IMR-90 (cell line): ENCODE data around the gene ANKRD10. TPM values are rescaled to one million over a fixed set of nuclear protein-coding genes. Genes with fewer than 3 reads are reported as not detected.

Experiments used
- ATAC-seq: fragments of 200-7000 bp; cut with Tn5 transposase; 2 replicates; pipeline ENCODE4 v1.9.1; 2020; ENCODE audit warnings: low read depth, mild to moderate bottlenecking, moderate library complexity
- BruUV-seq: library from RNA; stranded (reverse); fragments of 400-500 nt; replicated peaks from 2 replicates; lab custom pipeline; 2021; lab: Mats Ljungman, UMichigan
- CTCF ChIA-PET: fragments of 300-600 bp; formaldehyde crosslinking; extraction: SDS; loops from one replicate; lab custom pipeline; 2021; ENCODE audit warnings: antibody characterized with exemption; lab: Yijun Ruan, JAX
- POLR2A ChIA-PET: fragments of 300-600 bp; sonication (Branson Sonifier 250); formaldehyde crosslinking; loops from one replicate; lab custom pipeline; 2022; ENCODE audit warnings: antibody characterized with exemption; ENCODE audit not compliant: unreplicated experiment; lab: Charles Lee
- DNase-seq: peaks from one replicate; pipeline ENCODE4 v3.0.0; 2013
- H2AFZ ChIP-seq: replicated peaks from 2 replicates; pipeline ENCODE3; 2013; ENCODE audit warnings: low read length, mild to moderate bottlenecking; ENCODE audit not compliant: poor library complexity
- H2AK5ac ChIP-seq: 2 replicates; pipeline ENCODE4 v1.6.1; 2013; ENCODE audit warnings: low read depth, low read length, inconsistent platforms
- H2AK9ac ChIP-seq: replicated peaks from 2 replicates; pipeline ENCODE3; 2013; ENCODE audit warnings: mild to moderate bottlenecking, low read depth, low read length, moderate library complexity; ENCODE audit not compliant: poor library complexity
- H2BK120ac ChIP-seq: 2 replicates; pipeline ENCODE4 v1.6.1; 2013; ENCODE audit warnings: low read depth, low read length, inconsistent platforms
- H2BK15ac ChIP-seq: 3 replicates; pipeline ENCODE4 v1.6.1; 2013; ENCODE audit warnings: low read depth, low read length, inconsistent platforms
- H2BK20ac ChIP-seq: 2 replicates; pipeline ENCODE4 v1.6.1; 2013; ENCODE audit warnings: low read depth, mild to moderate bottlenecking, inconsistent platforms, low read length, moderate library complexity
- H2BK5ac ChIP-seq: 2 replicates; pipeline ENCODE4 v1.6.1; 2013; ENCODE audit warnings: mild to moderate bottlenecking, low read depth, low read length, inconsistent platforms; ENCODE audit not compliant: poor library complexity, severe bottlenecking
- H3K14ac ChIP-seq: replicated peaks from 2 replicates; pipeline ENCODE4 v1.6.1; 2013; ENCODE audit warnings: low read depth, low read length, inconsistent platforms
- H3K18ac ChIP-seq: 2 replicates; pipeline ENCODE4 v1.6.1; 2013; ENCODE audit warnings: low read depth, low read length, control low read depth
- H3K23ac ChIP-seq: 2 replicates; pipeline ENCODE4 v1.6.1; 2013; ENCODE audit warnings: low read depth, low read length, inconsistent platforms
- H3K27ac ChIP-seq: 2 replicates; pipeline ENCODE4 v1.5.1; 2013; ENCODE audit warnings: mild to moderate bottlenecking, control low read depth, low read length; ENCODE audit not compliant: insufficient read depth
- H3K27me3 ChIP-seq: 2 replicates; pipeline ENCODE4 v1.6.1; 2013; ENCODE audit warnings: low read length; ENCODE audit not compliant: control insufficient read depth, insufficient read depth
- H3K36me3 ChIP-seq: 2 replicates; pipeline ENCODE4 v1.6.1; 2013; ENCODE audit warnings: low read length, mixed read lengths; ENCODE audit not compliant: control insufficient read depth, insufficient read depth
- H3K4ac ChIP-seq: 2 replicates; pipeline ENCODE4 v1.6.1; 2013; ENCODE audit warnings: low read depth, low read length, inconsistent platforms
- H3K4me1 ChIP-seq: 2 replicates; pipeline ENCODE4 v1.6.1; 2013; ENCODE audit warnings: low read length, mixed read lengths; ENCODE audit not compliant: control insufficient read depth, insufficient read depth
- H3K4me2 ChIP-seq: 2 replicates; pipeline ENCODE4 v1.6.1; 2013; ENCODE audit warnings: low read depth, mild to moderate bottlenecking, control low read depth, low read length, moderate library complexity
- H3K4me3 ChIP-seq: 2 replicates; pipeline ENCODE4 v1.5.1; 2013; ENCODE audit warnings: low read depth, mild to moderate bottlenecking, control low read depth, low read length, moderate library complexity; ENCODE audit not compliant: insufficient read depth
- H3K56ac ChIP-seq: 2 replicates; pipeline ENCODE4 v1.6.1; 2013; ENCODE audit warnings: low read length, inconsistent platforms; ENCODE audit not compliant: insufficient read depth; ENCODE audit errors: extremely low read depth
- H3K79me1 ChIP-seq, 2 experiments: 2 replicates each; pipeline ENCODE4 v1.6.1; 2013; ENCODE audit warnings: low read length in 2 of 2, inconsistent platforms in 1 of 2, low read depth in 1 of 2
- H3K9ac ChIP-seq: 2 replicates; pipeline ENCODE4 v1.6.1; 2013; ENCODE audit warnings: low read depth, low read length, control low read depth
- H3K9me1 ChIP-seq: 2 replicates; pipeline ENCODE4 v1.6.1; 2013; ENCODE audit warnings: low read length, inconsistent platforms; ENCODE audit not compliant: insufficient read depth
- H3K9me3 ChIP-seq: 2 replicates; pipeline ENCODE4 v1.6.1; 2013; ENCODE audit warnings: low read length; ENCODE audit not compliant: control insufficient read depth, insufficient read depth
- H4K20me1 ChIP-seq: 2 replicates; pipeline ENCODE4 v1.6.1; 2013; ENCODE audit warnings: low read length, inconsistent platforms; ENCODE audit not compliant: insufficient read depth
- H4K5ac ChIP-seq: 2 replicates; pipeline ENCODE4 v1.6.1; 2013; ENCODE audit warnings: mild to moderate bottlenecking, low read depth, low read length, control low read depth
- H4K8ac ChIP-seq, 2 experiments: 2 replicates each; pipeline ENCODE4 v1.6.1; 2013; ENCODE audit warnings: low read depth in 2 of 2, low read length in 2 of 2, control low read depth in 1 of 2, inconsistent platforms in 1 of 2
- H4K91ac ChIP-seq: 2 replicates; pipeline ENCODE4 v1.6.1; 2013; ENCODE audit warnings: low read depth, low read length, inconsistent platforms; ENCODE audit not compliant: insufficient read depth
- BHLHE40 ChIP-seq: fragments of 150-350 bp; IDR thresholded peaks from 2 replicates; pipeline ENCODE4 v1.6.1; 2016; ENCODE audit warnings: mild to moderate bottlenecking, low read depth, low read length
- NFE2L2 ChIP-seq: fragments of 150-350 bp; IDR thresholded peaks from 2 replicates; pipeline ENCODE4 v1.6.1; 2016; ENCODE audit warnings: low read depth, mild to moderate bottlenecking, low read length
- WGBS, 2 experiments: methylation state at CpG; one replicate each; pipeline versions ENCODE4 v1.1.5 to v1.1.7; 2013; ENCODE audit warnings: missing lambda C conversion rate in 2 of 2; ENCODE audit not compliant: insufficient read length in 1 of 2; ENCODE audit errors: extremely low coverage in 2 of 2; 5-methylcytosine and 5-hydroxymethylcytosine counted together
- dilution Hi-C: fragments of 300-500 bp; cut with HindIII; formaldehyde crosslinking; loops from one replicate; pipeline ENCODE4 v1.14.3; 2018; ENCODE audit warnings: low sequenced_read_pairs; ENCODE audit not compliant: unreplicated experiment
- in situ Hi-C: fragments of 300-500 bp; cut with MboI; formaldehyde crosslinking; loops from 3 replicates; pipeline ENCODE4 v1.14.3; 2019; ENCODE audit warnings: low sequenced_read_pairs, inconsistent platforms, mixed read lengths
- intact Hi-C: fragments of 100-400 bp; cut with micrococcal nuclease; formaldehyde crosslinking; loops from 2 replicates; pipeline ENCODE4 v1.10.0; 2022
- polyA plus RNA-seq, 3 experiments: library from polyadenylated mRNA; depleted of rRNA; stranded (reverse); fragments of >200 nt; gene quantifications; 2 replicates each; pipeline ENCODE4 v1.2.3, GENCODE V29; 2012; ENCODE audit warnings: low replicate concordance in 1 of 3
- total RNA-seq: library from RNA; depleted of rRNA; stranded (reverse); fragments of >200 nt; gene quantifications from 2 replicates; pipeline ENCODE4 v1.2.3, GENCODE V29; 2012

The ANKRD10 gene
- total and polyA plus RNA-seq, 2 of the 4 experiments (the other 2 are of a cell fraction): 18.3 to 31.1 TPM

GRCh38 chr13:110886870-110887596, 27.8 kb downstream of the ANKRD10 start:
- ChIA-PET POLR2A (no interaction called here), CTCF (interaction anchor here (1.4 kb wide), 1 partner anchor 16 kb away, joined by 5 read pairs; no protein-coding TSS in a partner anchor)
- Histone ChIP-seq H3K9me3 (no peaks in the 10 kb centered on the region), H3K27me3 (no peaks in the 10 kb centered on the region), H2AFZ (no peak overlapping the region), H3K56ac (no peak overlapping the region), H3K4me3 (no peak overlapping the region), H3K23ac (no peak overlapping the region), H3K14ac (no peak overlapping the region), H2BK20ac (no peak overlapping the region), H2BK5ac (no peak overlapping the region), H4K8ac (no peak overlapping the region), H2BK120ac (no peak overlapping the region), H2BK15ac (no peak overlapping the region), H2AK5ac (no peak overlapping the region), H4K5ac (no peak overlapping the region), H3K4ac (no peak overlapping the region), H3K9me1 (peaks cover 9% of the 10 kb centered on the region), H3K9ac (no peak overlapping the region), H4K91ac (no peak overlapping the region), H3K18ac (no peak overlapping the region), H3K4me1 (peaks cover 9% of the 10 kb centered on the region), H3K79me1 (peaks cover 0 to 14% of the 10 kb centered on the region in 2 experiments; a peak in 3 of 4 replicates), H4K20me1 (no peaks in the 10 kb centered on the region; the same call in 1 of the 2 replicates), H2AK9ac (no peak overlapping the region), H3K4me2 (no peak overlapping the region), H3K36me3 (peaks cover 1% of the 10 kb centered on the region), H3K27ac (no peak overlapping the region)
- in situ Hi-C loops: no loop called here
- peak; percentile 40 for DNase-seq
- 40% methylated on average over 1 of the region's 5 CpGs; no CpG with 5 or more reads in 1 of the 2 experiments for WGBS, 2 experiments
- no peak for ATAC-seq
- intact Hi-C loops: no loop called here
- TF ChIP-seq NFE2L2 (no peak), BHLHE40 (no peak)
- dilution Hi-C loops: no loop called here
- no TSS peak for BruUV-seq
